AG04449 (cell line): Measurements from ENCODE around the gene WWP2.

Source experiments
- CTCF ChIA-PET: fragments of 350-600 bp; formaldehyde crosslinking; extraction: SDS; loops from one replicate; lab custom pipeline; 2021; ENCODE audit warnings: antibody characterized with exemption; lab: Yijun Ruan, JAX
- POLR2A ChIA-PET: fragments of 400-600, 350-600 bp; formaldehyde crosslinking; extraction: SDS; loops from one replicate; lab custom pipeline; 2020; ENCODE audit warnings: antibody characterized with exemption, inconsistent platforms; lab: Yijun Ruan, JAX
- DNase-seq: peaks from one replicate; pipeline ENCODE4 v3.0.0-alpha.2; 2010; ENCODE audit warnings: low read depth, low spot score
- H3K4me3 ChIP-seq: 2 replicates; pipeline ENCODE4 v1.5.1; 2011; ENCODE audit warnings: low read depth, mild to moderate bottlenecking, control low read depth, low read length
- TF ChIP-seq, protein P1 (sequence below): IDR thresholded peaks from one replicate; pipeline ENCODE4 v1.5.1; 2011; ENCODE audit warnings: mild to moderate bottlenecking, moderate library complexity, low read length, control low read depth, inconsistent platforms; ENCODE audit not compliant: insufficient read depth; ENCODE audit errors: missing control alignments

The WWP2 gene

DNA sequence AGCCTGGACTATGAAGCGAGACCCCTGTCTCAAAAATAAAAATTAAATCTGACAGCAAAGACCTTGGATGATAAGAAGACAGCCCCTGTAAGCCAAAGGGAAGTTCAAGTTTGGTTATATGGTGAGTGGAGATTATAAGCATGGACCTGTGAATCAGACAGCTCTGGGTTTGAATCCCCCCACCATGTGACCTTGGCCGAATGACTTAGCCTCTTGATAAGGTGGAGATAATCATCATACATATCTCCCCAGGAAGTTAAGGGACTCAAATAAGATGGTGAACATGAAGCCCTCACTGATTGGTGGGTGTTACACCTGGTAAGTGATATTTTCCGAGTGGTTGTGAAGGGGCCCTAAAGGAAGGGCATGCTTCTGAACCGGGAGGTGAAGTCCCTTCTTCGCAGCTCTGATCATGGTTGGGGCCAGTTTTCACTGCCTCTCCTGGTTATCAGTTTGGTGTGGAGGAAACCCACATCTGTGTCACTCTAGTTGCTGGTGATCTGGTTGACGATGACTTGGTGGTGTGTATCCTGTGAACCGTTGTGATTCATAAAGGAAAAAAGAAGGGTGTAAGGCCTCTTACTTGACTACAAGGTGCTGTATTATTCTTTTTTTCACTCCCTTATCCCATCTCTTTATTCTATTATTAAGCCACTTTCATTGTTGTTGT lies 127.3 kb downstream of the WWP2 start:
- ChIA-PET CTCF (interaction anchor here (0.7 to 1.0 kb wide), 2 partner anchors 24 to 31 kb away, joined by 3 read pairs; no protein-coding TSS in a partner anchor), POLR2A (no interaction called here)
- no peak for DNase-seq
- H3K4me3 ChIP-seq: no peak overlapping the region
- TF ChIP-seq, protein P1, sequence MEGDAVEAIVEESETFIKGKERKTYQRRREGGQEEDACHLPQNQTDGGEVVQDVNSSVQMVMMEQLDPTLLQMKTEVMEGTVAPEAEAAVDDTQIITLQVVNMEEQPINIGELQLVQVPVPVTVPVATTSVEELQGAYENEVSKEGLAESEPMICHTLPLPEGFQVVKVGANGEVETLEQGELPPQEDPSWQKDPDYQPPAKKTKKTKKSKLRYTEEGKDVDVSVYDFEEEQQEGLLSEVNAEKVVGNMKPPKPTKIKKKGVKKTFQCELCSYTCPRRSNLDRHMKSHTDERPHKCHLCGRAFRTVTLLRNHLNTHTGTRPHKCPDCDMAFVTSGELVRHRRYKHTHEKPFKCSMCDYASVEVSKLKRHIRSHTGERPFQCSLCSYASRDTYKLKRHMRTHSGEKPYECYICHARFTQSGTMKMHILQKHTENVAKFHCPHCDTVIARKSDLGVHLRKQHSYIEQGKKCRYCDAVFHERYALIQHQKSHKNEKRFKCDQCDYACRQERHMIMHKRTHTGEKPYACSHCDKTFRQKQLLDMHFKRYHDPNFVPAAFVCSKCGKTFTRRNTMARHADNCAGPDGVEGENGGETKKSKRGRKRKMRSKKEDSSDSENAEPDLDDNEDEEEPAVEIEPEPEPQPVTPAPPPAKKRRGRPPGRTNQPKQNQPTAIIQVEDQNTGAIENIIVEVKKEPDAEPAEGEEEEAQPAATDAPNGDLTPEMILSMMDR: no peak

DNA sequence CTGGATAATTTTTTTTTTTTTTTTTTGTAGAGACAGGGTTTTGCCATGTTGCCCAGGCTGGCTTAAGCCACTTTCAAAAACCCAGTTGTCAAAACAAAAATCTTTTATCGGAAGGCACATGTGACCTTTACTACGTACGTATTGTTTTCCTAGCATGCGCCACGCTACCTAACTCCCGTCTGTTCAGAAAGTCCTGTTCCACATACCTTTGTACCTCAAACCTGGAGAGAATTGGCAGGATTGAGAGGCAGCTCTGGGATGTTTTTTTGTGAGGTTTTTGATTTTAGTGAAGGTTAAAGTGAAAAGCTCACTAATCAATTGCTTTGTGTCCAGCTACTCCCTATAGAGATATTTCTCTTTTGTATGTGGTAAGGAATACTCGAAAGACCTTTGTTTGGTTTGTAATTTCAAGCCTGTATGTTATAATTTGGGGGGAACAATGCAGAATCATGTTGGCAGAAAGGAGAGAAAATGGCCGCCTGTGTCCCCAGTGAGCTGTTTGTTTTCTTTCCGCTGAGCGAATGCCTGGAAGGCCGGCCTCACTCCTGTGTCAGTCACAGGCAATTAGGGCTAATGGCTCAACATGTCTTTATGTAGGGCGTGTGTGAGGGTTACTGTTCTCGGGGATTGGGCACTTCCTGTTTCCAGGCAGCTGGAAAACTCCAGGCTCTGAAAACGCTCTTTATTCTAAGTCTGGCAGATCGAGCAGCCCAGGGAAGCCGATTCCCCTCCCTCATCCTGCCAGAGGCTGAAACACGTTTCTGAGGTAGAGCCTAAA lies 128.2 kb downstream of the WWP2 start:
- TF ChIP-seq, protein P1: no peak
- no peak overlapping the region for H3K4me3 ChIP-seq
- DNase-seq: no peak
- POLR2A ChIA-PET: no interaction called here
- CTCF ChIA-PET: interaction anchor here (1.0 kb wide), 1 partner anchor 23 kb away, joined by 3 read pairs; no protein-coding TSS in a partner anchor

DNA sequence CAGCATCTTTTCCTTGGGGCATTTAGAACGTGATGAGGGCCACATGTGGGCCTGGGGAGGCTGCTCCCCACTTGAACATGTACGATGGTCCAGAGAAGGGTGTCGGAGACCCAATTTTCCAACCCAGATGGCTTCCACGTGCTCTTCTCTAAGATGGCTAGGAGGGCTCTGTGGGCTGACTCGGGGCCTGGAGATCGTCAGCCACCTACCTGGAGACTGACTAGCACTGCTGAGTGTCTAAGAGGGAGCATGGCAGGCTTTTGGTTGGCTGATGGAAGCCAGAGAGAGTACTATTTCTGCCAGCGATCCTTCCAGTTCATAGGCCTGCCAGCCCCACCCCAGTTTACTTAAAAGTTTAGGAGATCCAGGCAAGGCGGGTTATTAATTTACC lies 128.8 kb downstream of the WWP2 start:
- TF ChIP-seq, protein P1: no peak
- POLR2A ChIA-PET: no interaction called here
- DNase-seq: no peak
- no peak overlapping the region for H3K4me3 ChIP-seq
- CTCF ChIA-PET: interaction anchor here (0.8 to 1.0 kb wide), 2 partner anchors 10 to 23 kb away, joined by 3 read pairs; no protein-coding TSS in a partner anchor

DNA sequence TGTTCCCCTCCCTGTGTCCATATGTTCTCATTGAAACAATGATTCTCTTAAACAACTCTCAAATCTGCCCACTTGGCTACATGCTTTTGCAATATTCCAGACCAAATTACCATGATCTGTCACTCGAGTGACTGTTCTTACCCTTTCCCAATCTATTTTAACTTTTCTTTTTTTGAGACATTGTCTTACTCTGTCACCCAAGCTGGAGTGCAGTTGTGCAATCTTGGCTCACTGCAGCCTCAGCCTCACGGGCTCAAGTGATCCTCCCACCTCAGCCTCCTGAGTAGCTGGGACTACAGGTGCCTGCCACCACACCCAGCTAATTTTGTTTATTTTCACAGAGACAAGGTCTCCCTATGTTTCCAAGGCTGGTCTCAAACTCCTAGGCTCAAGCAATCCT lies 130.2 kb downstream of the WWP2 start:
- no peak overlapping the region for H3K4me3 ChIP-seq
- TF ChIP-seq, protein P1: no peak
- ChIA-PET CTCF (interaction anchor here (0.6 kb wide), 1 partner anchor 9 kb away, joined by 3 read pairs; no protein-coding TSS in a partner anchor), POLR2A (no interaction called here)
- no peak for DNase-seq

DNA sequence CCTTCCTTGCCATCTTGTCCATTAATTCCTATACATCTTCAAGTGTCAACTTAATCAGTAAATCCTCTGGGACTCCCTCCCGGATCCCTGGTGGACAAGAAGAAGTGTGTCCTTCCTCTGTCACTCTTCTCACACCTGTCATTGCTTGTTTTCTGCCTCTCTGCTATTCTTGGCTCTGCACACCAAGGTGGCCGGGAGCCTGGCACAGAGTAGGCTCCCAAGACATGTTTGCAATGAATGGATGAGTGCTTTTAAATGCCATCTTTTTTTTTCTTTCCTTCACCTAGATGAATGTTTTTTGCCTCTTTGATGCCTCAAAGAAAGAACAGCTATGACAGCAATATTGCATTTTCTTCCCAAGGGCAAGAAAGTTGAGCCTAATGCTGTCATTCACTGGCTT lies 131.0 kb downstream of the WWP2 start:
- TF ChIP-seq, protein P1: no peak
- no peak for DNase-seq

DNA sequence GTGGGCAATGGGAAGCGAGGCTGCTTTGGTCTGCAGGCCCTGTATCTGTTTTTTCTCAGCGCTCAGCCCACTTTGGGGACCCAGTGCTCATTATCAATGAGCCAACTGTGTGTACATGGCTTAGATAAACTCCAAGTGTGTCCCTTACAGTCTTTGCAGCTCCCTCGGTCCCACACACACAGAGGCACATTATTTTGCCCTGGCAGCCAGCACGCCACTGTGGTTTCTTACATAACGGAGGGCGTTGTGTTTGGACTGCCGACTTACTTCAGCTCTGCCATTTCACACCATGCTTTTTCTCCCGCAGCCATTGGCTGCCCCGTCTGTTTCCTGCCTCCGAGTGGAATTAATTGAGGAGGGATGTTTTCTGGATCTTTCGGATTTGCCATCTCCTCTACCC lies 132.5 kb downstream of the WWP2 start:
- H3K4me3 ChIP-seq: no peak overlapping the region
- ChIA-PET POLR2A (no interaction called here), CTCF (no interaction called here)
- TF ChIP-seq, protein P1: no peak
- no peak for DNase-seq

More for the DNA sequence above, 131.0 kb downstream of the WWP2 start:
- no peak overlapping the region for H3K4me3 ChIP-seq
- POLR2A ChIA-PET: no interaction called here
- CTCF ChIA-PET: no interaction called here
